Hematopoietic multipotent progenitor cell (in vitro differentiated cells): Measurements from ENCODE around the gene ZNF23. TPM values are rescaled to one million over a fixed set of nuclear protein-coding genes. Genes with fewer than 3 reads are reported as not detected.
A peak's percentile ranks its signal among the peaks of the same experiment; 100 is the strongest.
"Not testable (repeated sequence)": the region's sequence is repeated elsewhere in the genome, so short reads cannot be mapped to it uniquely, and the experiment has no call there.

Experiments
- DNase-seq, 3 donors: peaks; one replicate each; pipeline ENCODE4 v3.0.0-alpha.2; 2011 to 2015; ENCODE audit warnings: low read depth in 2 of 3, low spot score in 2 of 3
- total RNA-seq: library from RNA; depleted of rRNA; stranded (reverse); fragments of >200 nt; gene quantifications from one replicate; pipeline ENCODE4 v1.2.3, GENCODE V29; 2012

ZNF23 gene
- 4.8 TPM for total RNA-seq

GRCh38 chr16:71461686-71462648, at the start of gene ZNF23:
TSS of gene ZNF23 (minus strand) at chr16:71462247. CDS start at chr16:71456796, 5,451 bp downstream.
- peak; percentile 62 to 72 (median 68) for DNase-seq

- DNase-seq, result no peak
Observed at GRCh38 chr16:71507061-71507460, 45.0 kb upstream of the ZNF23 start.

DNA sequence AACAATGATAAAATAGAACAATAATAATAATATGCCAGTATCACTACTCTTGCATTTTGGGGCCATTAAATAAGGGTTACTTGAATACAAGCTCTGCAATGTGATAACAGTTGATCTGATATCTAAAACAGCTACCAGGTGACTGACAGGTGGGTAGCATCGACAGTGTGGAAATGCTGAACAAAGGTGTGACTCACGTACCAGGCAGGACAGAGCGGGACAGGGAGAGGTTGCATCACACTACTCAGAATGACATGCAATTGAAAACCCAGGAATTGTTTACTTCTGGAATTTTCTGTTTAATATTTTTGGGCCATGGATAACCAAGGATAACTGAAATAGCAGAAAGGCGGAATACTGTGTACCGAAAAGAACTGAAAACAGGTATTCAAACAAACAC, 42.9 kb upstream of the ZNF23 start:
- DNase-seq, result no peak

DNA sequence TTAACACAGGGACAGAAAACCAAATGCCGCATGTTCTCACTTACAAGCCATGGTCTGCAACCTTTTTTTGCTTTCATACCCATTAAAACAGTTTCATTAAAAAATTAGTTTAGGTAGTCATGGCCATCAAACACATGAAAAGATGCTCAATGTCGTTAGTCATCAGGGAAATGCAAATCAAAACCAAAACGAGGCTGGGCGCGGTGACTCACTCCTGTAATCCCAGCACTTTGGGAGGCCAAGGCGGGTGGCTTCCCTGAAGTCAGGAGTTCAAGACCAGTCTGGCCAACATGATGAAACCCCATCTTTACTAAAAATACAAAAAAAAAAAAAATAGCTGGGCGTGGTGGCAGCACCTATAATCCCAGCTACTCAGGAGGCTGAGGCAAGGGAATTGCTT, 42.0 kb upstream of the ZNF23 start:
- DNase-seq, result not testable (repeated sequence)

DNA sequence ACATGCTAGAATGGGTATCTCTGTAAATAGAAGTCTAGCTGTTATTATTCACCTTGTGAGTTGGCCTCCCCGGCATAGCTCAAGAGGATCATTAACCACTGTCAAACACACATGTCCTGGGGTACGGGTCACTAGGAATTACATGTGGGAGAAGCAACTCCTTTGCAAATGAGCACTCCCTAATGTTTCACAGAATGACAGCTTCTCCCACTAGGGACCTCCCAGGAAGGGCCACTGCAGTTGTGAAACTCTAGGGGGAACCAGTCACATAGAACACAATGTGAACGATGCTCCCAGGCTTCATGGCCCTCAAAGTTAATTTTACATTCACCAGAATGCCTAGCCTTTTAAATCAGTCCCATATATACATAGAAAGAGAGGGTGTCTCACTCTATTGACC, 39.5 kb upstream of the ZNF23 start:
- no peak for DNase-seq

- no peak for DNase-seq
Observed at GRCh38 chr16:71500964-71501363, 38.9 kb upstream of the ZNF23 start.

DNA sequence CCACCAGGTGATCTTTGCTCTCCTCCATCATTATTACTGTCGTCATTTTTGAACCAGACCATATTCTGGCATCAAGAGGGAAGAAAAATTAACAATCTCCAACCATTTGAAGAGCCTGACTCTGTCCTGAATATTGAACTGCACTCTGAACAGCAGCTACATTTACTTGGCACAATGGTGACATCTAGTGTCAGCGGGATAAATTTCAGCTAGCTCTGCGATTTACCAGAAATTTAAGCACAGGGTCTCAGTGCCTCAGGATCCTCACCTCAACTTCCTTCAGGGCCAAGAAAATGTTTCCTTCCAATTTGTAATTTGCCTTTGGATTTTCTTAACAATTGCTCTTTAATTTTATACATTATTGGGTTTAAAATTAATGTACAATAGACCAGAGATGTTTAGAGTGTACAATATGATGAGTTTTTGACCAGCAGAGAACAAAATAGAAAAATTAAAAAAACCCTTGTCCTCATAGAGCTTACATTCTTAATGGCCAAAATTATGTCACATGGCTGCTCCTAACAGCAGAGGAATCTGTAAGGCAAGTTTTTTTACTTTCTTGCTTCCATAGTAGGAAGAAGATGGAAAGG, 37.8 kb upstream of the ZNF23 start:
- peak; percentile 31 to 76 (median 57) for DNase-seq

DNA sequence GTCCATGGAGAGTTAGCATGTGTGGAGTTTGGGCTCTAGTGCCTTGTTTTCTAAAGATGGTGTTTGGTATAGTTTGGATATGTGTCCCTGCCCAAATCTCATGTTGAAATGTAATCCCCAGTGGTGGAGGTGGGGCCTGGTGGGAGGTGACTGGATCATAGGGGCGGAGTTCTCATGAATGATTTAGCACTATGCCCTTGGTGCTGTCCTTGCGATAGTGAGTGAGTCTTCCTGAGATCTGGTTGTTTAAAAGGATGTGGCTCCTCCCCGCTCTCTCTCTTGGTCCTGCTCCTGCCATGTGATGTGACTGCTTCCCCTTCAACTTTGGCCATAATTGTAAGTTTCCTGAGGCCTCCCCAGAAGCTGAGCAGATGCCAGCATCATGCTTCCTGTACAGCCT, 36.0 kb upstream of the ZNF23 start:
- DNase-seq, result no peak

DNA sequence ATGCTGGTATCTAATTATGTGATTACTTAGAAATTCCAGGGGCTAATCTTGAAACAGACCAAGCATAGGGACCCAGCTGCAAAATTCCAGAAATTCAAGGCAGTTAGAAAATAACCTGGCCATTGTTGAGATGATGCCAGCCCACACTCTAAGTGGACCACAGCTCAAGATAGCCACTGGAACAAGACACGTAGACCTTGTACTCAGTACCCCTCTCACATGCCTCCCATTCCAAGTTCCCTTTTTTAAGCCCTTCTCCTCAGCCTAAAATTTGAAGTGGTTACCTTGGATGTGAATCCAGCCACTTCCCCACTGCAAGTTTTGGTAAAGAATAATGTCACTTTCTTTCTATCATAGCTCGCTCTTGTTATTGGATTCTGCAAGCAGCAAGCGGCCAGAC, 31.2 kb upstream of the ZNF23 start:
- no peak for DNase-seq

- DNase-seq, result no peak
Observed at GRCh38 chr16:71492786-71493185, 30.7 kb upstream of the ZNF23 start.

DNA sequence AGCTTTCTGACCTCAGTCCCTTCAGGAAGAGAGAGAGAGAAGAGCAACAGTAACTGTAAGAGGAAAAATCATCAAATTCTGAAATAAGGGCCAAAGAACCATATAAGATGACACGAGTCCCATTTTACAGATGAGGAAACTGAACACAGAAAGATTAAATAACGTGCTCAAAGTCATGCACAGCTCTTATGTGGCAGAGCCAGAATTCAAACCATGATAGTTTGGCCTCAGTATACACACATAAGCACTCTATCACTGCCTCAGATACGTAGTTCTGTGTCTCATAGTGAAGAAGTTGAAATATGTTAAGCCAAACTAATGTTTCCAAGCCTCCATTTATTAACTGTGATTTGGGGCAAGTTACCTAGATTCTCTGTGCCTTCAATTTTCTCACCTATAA, 29.0 kb upstream of the ZNF23 start:
- no peak for DNase-seq

DNA sequence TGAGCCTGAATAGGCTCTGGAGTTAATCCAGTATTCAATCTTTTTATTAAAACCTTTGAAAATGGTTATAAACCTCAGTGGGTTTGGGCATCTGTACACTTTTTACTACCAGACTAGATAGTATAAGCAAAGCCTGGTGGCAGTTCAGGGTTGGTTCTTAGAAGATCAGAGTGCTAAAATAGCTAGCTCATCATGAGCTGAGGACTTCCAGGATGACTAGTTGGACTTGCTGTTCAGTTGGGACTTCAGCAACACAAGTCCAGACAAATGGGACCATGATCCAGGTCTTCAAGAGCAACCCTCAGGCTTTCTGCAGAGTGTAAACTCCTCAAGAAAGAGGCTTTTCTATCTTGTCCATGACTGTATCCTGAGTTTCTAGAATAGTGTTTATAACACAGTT, 28.3 kb upstream of the ZNF23 start:
- DNase-seq, result no peak

GRCh38 chr16:71489122-71489521, 27.1 kb upstream of the ZNF23 start, which contains the start of gene ZNF19:
TSS of gene ZNF19 (minus strand) at chr16:71489324. CDS start at chr16:71482114, 7,210 bp downstream.
- no peak for DNase-seq

DNA sequence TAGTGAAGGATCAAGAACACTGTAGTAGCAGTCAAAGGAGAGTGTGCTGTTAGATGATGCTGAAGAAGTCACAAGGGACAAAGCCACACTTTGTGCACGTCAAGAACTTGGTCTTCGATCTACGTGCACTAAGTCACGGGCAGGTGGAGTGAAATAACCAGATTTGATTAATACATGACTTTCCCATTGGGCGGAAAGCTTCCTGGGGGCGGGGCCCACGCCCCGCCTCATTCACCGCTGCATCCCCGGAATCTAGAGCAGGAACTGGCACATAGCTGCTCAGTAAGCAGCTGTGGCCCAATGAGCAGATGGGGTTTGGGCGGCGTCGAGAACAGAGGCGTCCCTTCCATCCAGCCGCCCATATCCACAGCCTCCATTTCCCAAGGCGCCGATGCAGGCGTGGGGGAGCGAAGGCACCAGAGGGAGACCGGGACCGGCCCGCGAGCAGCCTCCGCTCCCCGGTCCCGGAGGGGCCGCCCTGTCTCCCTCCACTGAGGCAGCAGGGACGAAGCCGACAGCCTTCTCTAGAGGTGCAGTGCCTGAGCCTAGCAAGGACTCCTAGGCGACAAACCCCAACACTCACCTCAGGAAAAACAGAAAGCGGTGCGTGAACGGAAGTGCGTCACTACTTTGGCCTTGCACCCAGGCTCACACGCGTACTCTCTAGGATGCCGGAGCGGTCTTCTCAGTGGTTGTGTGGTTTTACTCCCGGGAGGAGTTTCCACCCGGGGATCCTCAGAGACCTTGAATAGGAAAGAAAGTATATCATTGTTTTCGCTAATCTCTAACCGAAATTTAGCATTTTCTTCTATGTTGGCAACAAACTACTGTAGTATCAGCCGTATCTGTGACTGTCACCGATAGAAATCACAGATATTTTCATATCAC, 22.2 kb upstream of the ZNF23 start:
- peak; percentile 73 to 90 (median 89) for DNase-seq

DNA sequence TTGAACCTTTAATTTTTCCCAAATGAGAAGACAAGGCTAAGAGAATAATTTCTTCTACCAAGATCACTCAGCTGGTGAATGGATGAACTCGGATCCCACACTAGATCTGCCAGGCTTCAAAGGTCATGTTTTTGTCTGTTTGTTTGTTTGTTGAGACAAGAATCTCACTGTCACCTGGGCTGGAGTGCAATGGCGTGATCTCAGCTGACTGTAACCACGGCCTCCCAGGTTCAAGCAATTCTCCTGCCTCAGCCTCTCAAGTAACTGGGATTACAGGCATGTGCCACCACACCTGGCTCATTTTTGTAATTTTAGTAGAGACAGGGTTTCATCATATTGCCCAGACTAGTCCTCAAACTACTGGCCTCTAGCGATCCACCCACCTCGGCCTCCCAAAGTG, 20.5 kb upstream of the ZNF23 start:
- no peak for DNase-seq

- no peak for DNase-seq
Observed at GRCh38 chr16:71480956-71481355, 18.9 kb upstream of the ZNF23 start.

DNA sequence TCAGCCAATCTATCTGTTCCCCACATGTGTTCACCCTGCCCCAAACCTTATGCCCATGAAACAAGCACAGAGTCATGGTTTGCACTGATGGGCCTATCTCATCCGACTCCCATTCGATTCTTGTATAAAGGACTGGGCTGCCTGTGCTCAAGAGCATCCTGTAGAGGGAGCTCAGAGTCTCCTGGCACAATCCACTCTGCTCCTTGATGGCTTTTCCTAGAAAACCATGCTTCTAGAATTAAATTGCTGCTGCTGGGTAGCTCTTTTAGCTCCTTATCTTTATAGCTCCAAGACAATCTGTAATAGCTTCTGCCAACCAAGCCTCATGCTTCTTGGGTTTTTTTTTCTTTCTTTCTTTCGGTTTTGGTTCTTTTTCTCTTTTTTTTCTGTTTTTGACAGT, 17.4 kb upstream of the ZNF23 start:
- DNase-seq, result no peak

DNA sequence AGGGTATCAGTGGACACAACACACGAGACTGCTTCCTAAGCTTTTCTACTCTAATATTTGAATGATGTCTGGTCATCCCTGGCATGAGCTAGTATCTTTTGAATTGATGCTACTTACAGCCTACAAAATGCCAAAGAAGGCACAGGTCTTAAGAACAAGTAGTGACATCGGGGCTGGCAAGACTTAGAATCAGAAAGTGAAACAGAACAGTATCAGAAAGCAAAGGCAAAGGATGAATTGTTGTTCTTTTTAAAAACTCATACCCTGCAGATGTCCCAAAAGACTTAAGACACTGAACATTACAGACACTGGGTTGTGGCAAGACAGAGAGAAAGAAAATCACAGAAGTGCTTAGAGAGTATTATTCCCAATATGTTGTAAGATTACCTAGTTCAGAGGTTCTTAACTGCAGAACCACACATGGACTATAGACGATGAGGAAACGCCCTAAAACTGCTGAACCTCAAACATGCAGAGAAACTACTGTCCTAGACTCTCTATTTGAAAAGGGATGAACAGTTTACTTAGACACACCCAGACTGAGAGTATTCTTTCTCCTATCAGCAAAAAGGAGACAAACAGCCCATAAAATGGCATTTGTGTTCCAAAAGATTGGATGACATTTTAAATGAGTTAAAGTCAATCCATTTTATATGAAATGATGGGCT, 14.5 kb upstream of the ZNF23 start:
- no peak for DNase-seq

DNA sequence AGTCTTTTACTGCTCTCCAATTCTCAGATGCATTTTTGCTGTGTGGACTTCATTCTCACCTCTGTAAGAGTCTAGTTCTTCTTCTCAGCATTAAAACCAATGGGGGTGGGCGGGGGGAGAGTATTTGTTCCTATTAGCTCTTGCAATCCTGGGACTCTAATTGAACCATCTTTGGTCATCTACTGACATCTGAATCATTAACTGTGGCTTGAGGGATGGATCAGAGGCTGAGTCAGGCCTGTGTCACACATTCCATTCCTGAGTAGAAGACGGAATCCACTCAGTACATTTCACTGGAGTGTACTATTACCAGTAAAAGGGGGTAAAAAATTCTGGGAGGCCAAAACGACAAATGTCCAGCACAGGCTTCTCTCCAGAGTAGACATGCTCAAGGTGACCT, 12.8 kb upstream of the ZNF23 start:
- DNase-seq, result no peak

DNA sequence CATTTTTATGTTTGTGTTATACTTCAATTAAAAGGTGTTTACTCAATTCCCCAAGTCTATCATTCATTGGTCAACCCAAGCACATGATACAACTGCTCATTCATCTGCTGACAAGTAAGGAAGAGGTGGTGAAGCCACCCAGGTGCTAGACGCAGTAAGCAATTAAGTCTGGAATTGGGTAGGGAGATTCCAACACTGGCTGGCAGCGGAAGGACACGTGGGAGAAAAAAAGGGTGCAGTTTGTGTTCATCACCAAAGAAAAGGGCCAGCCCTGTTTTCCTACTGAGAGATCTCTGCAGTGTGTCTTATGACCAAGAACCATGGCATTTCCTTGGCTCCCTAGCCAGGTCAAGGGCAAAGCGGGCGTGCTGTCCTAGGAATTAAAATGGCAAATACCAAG, 11.8 kb upstream of the ZNF23 start:
- DNase-seq, result no peak
